Activated CD8-positive, alpha-beta memory T cell treated with anti-CD3 and anti-CD28 coated beads, Interleukin-2, amount 10 ng/mL, durations not matched to agents 7 days and 5 days (primary cell): Measurements from ENCODE around the gene BTNL8. TPM values are rescaled to one million over a fixed set of nuclear protein-coding genes. Genes with fewer than 3 reads are reported as not detected.

ENCODE experiments used
- ATAC-seq: fragments of 150-1000 bp; cut with Tn5 transposase; one replicate; pipeline ENCODE4 v1.10.0; 2021; ENCODE audit warnings: moderate library complexity
- CTCF ChIA-PET: fragments of 350-600 bp; sonication (Branson Sonifier 250); formaldehyde crosslinking; loops from one replicate; lab custom pipeline; 2021; ENCODE audit warnings: antibody characterized with exemption; lab: Charles Lee
- DNase-seq: peaks from one replicate; pipeline ENCODE4 v3.0.0-alpha.2; 2020
- H3K27ac Mint-ChIP-seq: one replicate; pipeline ENCODE4 v1.8.0; 2021; ENCODE audit warnings: mild to moderate bottlenecking, mixed read lengths
- H3K27me3 Mint-ChIP-seq: one replicate; pipeline ENCODE4 v1.8.0; 2021; ENCODE audit warnings: mixed read lengths
- H3K36me3 Mint-ChIP-seq: one replicate; pipeline ENCODE4 v1.8.0; 2021; ENCODE audit warnings: mild to moderate bottlenecking, mixed read lengths
- H3K4me1 Mint-ChIP-seq: one replicate; pipeline ENCODE4 v1.8.0; 2021; ENCODE audit warnings: mixed read lengths
- H3K4me3 Mint-ChIP-seq: one replicate; pipeline ENCODE4 v1.8.0; 2021; ENCODE audit warnings: mild to moderate bottlenecking, moderate library complexity, mixed read lengths
- H3K9me3 Mint-ChIP-seq: one replicate; pipeline ENCODE4 v1.8.0; 2022; ENCODE audit warnings: low read depth, mixed read lengths
- total RNA-seq, 2 experiments: library from RNA; stranded (reverse); gene quantifications; one replicate each; pipeline ENCODE4 v1.2.3, GENCODE V29; 2021

BTNL8 gene
- total RNA-seq, 2 experiments from 2014 or later: 1.7 TPM; not detected in 1

DNA sequence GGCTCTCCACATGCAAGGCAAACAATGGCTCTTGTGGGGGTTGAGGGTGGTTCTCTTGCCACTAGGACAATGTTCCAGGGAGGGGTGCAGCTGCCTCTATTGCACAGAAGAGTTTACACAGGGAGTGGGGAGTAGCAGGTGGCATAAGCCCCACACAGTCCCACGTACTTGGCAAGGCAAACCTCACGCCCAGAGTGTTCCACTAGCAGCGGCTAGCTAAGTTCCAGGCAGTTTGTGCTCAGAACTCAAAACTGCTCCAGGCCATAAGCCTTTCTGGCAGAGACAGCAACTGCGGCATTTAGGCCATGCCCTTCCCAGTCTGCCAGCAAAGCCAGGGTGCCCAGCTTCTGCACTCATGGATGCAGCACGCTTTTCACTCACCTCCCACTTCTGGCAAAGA lies 60.7 kb downstream of the BTNL8 start:
- no peak for DNase-seq
- Mint-ChIP-seq H3K4me1 (peaks cover 15% of the 10 kb centered on the region), H3K27ac (no peak overlapping the region), H3K27me3 (peaks cover 24% of the 10 kb centered on the region), H3K36me3 (no peaks in the 10 kb centered on the region), H3K9me3 (no peaks in the 10 kb centered on the region), H3K4me3 (no peak overlapping the region)
- ATAC-seq: no peak
- CTCF ChIA-PET: no interaction called here

GRCh38 chr5:180960209-180960608 lies 61.2 kb downstream of the BTNL8 start:
- no peak overlapping the region for H3K27ac Mint-ChIP-seq
- DNase-seq (no peak), ATAC-seq (no peak)
- CTCF ChIA-PET: no interaction called here
- no peaks in the 10 kb centered on the region for H3K9me3 Mint-ChIP-seq
- peaks cover 13% of the 10 kb centered on the region for H3K4me1 Mint-ChIP-seq
- H3K27me3 Mint-ChIP-seq: peaks cover 24% of the 10 kb centered on the region
- H3K36me3 Mint-ChIP-seq: no peaks in the 10 kb centered on the region
- no peak overlapping the region for H3K4me3 Mint-ChIP-seq

DNA sequence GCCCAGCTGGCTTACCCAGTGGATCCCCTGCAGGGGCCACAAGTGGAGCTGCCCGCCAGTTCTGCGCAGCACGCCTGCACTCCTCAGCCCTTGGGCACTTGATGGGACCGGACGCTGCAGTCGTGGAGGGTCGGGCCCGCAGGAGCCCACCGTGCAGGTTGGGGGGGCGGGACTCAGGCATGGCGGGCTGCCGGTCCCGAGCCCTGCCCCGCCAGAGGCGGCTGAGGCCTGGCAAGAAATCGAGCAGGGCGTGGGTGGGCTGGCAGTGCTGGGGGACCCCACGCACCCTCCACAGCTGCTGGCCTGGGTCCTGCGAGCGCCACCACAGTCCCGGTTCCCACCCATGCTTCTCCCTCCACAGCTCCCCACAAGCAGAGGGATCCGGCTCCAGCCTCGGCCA lies 70.4 kb downstream of the BTNL8 start:
- Mint-ChIP-seq H3K4me1 (no peaks in the 10 kb centered on the region), H3K27me3 (peaks cover 13% of the 10 kb centered on the region), H3K27ac (no peak overlapping the region), H3K36me3 (no peaks in the 10 kb centered on the region), H3K4me3 (no peak overlapping the region), H3K9me3 (no peaks in the 10 kb centered on the region)
- no peak for ATAC-seq
- DNase-seq: no peak
- CTCF ChIA-PET: no interaction called here

GRCh38 chr5:180970336-180970735 lies 71.4 kb downstream of the BTNL8 start:
- CTCF ChIA-PET: no interaction called here
- no peak overlapping the region for H3K4me3 Mint-ChIP-seq

GRCh38 chr5:180970875-180971274 lies 71.9 kb downstream of the BTNL8 start:
- CTCF ChIA-PET: no interaction called here
- Mint-ChIP-seq H3K27me3 (peaks cover 13% of the 10 kb centered on the region), H3K4me1 (no peaks in the 10 kb centered on the region), H3K27ac (no peak overlapping the region), H3K36me3 (no peaks in the 10 kb centered on the region), H3K4me3 (no peak overlapping the region), H3K9me3 (no peaks in the 10 kb centered on the region)
- ATAC-seq (no peak), DNase-seq (no peak)

More at GRCh38 chr5:180970336-180970735, 71.4 kb downstream of the BTNL8 start:
- H3K4me1 Mint-ChIP-seq: no peaks in the 10 kb centered on the region
- H3K36me3 Mint-ChIP-seq: no peaks in the 10 kb centered on the region
- H3K27me3 Mint-ChIP-seq: peaks cover 13% of the 10 kb centered on the region
- DNase-seq (no peak), ATAC-seq (no peak)
- H3K9me3 Mint-ChIP-seq: no peaks in the 10 kb centered on the region
- H3K27ac Mint-ChIP-seq: no peak overlapping the region

DNA sequence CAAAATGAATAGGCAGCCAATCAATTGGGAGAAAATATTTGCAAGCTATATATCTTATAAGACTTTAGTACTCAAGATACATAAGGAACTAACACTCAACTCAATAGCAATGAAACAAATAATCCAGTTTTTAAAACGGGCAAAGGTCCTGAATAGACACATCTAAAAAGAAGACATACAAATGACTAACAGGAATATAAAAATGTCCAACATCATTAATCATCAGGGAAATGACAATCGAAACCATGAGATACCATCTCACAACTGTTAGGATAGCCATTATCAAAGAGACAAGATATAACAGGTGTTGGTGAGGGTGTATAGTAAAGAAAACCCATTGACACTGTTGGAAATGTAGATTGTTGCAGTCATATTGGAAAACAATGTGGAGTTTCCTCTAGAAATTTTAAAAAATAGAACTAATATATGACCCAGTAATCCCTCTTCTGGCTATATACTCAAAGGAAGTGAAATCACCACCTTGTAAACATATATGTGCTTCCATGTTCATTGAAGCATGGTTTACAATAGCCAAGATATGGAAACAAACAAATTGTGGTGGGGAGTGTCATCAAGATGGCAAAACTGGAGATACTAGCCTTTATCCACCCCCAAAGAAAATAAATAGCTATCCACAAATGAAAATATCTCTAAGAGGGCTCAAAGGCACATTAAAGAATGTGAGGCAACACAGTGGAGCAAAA lies 75.8 kb downstream of the BTNL8 start:
- Mint-ChIP-seq H3K9me3 (no peaks in the 10 kb centered on the region), H3K27ac (no peak overlapping the region), H3K36me3 (no peaks in the 10 kb centered on the region), H3K4me1 (no peaks in the 10 kb centered on the region), H3K27me3 (peaks cover 8% of the 10 kb centered on the region), H3K4me3 (no peak overlapping the region)
- CTCF ChIA-PET: no interaction called here
- no peak for ATAC-seq
- DNase-seq: no peak

- no peaks in the 10 kb centered on the region for H3K9me3 Mint-ChIP-seq
- ATAC-seq: no peak
- no peaks in the 10 kb centered on the region for H3K36me3 Mint-ChIP-seq
- no peaks in the 10 kb centered on the region for H3K4me1 Mint-ChIP-seq
- no peak for DNase-seq
- no peak overlapping the region for H3K27ac Mint-ChIP-seq
- H3K27me3 Mint-ChIP-seq: peaks cover 8% of the 10 kb centered on the region
- CTCF ChIA-PET: no interaction called here
- H3K4me3 Mint-ChIP-seq: no peak overlapping the region
These were observed 76.4 kb downstream of the BTNL8 start for GRCh38 chr5:180975338-180975737.

- H3K4me1 Mint-ChIP-seq: no peaks in the 10 kb centered on the region
- peaks cover 11% of the 10 kb centered on the region for H3K27me3 Mint-ChIP-seq
- no peak overlapping the region for H3K4me3 Mint-ChIP-seq
- CTCF ChIA-PET: no interaction called here
- ATAC-seq: no peak
- H3K36me3 Mint-ChIP-seq: no peaks in the 10 kb centered on the region
- H3K27ac Mint-ChIP-seq: no peak overlapping the region
- H3K9me3 Mint-ChIP-seq: no peaks in the 10 kb centered on the region
- no peak for DNase-seq
These were observed 77.6 kb downstream of the BTNL8 start for GRCh38 chr5:180976518-180976917.

- H3K27me3 Mint-ChIP-seq: peaks cover 19% of the 10 kb centered on the region
- no peaks in the 10 kb centered on the region for H3K9me3 Mint-ChIP-seq
- no peaks in the 10 kb centered on the region for H3K36me3 Mint-ChIP-seq
- DNase-seq: no peak
- H3K4me3 Mint-ChIP-seq: no peak overlapping the region
- H3K4me1 Mint-ChIP-seq: no peaks in the 10 kb centered on the region
- no peak for ATAC-seq
- no peak overlapping the region for H3K27ac Mint-ChIP-seq
- CTCF ChIA-PET: no interaction called here
These were observed 78.9 kb downstream of the BTNL8 start for GRCh38 chr5:180977852-180978251.

- ATAC-seq: no peak
- no peaks in the 10 kb centered on the region for H3K9me3 Mint-ChIP-seq
- no peak for DNase-seq
- no peaks in the 10 kb centered on the region for H3K36me3 Mint-ChIP-seq
- CTCF ChIA-PET: no interaction called here
- no peak overlapping the region for H3K27ac Mint-ChIP-seq
- no peaks in the 10 kb centered on the region for H3K4me1 Mint-ChIP-seq
- no peak overlapping the region for H3K4me3 Mint-ChIP-seq
- H3K27me3 Mint-ChIP-seq: peaks cover 35% of the 10 kb centered on the region
These were observed 83.2 kb downstream of the BTNL8 start for GRCh38 chr5:180982008-180982741.

GRCh38 chr5:180988016-180988415 lies 89.1 kb downstream of the BTNL8 start:
- no peaks in the 10 kb centered on the region for H3K36me3 Mint-ChIP-seq
- peaks cover 32% of the 10 kb centered on the region for H3K27me3 Mint-ChIP-seq
- H3K9me3 Mint-ChIP-seq: no peaks in the 10 kb centered on the region
- DNase-seq (no peak), ATAC-seq (no peak)
- no peaks in the 10 kb centered on the region for H3K4me1 Mint-ChIP-seq
- CTCF ChIA-PET: no interaction called here
- no peak overlapping the region for H3K27ac Mint-ChIP-seq
- H3K4me3 Mint-ChIP-seq: no peak overlapping the region

DNA sequence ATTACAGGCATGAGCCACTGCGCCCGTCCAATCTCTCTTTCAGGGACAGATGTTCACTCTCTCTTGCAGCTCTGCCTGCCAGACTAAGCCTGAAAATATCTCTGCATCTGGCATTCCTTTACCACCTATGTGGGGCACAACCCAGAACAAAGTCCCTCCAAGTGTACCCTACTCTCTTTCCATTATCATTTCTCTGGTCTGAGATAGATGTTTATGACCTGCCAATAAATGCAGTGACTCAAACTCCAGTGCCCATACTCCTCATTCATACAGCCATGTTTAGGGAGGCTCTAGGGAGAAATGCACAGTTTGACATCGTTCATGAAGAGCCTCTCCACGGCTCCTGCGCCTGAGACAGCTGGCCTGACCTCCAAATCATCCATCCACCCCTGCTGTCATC lies 89.6 kb downstream of the BTNL8 start, which contains the start of gene BTNL3:
TSS of gene BTNL3 (plus strand) at position 255 of the 400 bp plus-strand sequence. CDS start 183 bp downstream, outside the sequence.
- Mint-ChIP-seq H3K4me1 (no peaks in the 10 kb centered on the region), H3K9me3 (no peaks in the 10 kb centered on the region), H3K27me3 (peaks cover 29% of the 10 kb centered on the region), H3K4me3 (no peak within 1 kb of the TSS), H3K36me3 (no peaks in the 10 kb centered on the region), H3K27ac (no peak within 1 kb of the TSS)
- ATAC-seq: no peak
- DNase-seq: no peak
- CTCF ChIA-PET: no interaction called here

DNA sequence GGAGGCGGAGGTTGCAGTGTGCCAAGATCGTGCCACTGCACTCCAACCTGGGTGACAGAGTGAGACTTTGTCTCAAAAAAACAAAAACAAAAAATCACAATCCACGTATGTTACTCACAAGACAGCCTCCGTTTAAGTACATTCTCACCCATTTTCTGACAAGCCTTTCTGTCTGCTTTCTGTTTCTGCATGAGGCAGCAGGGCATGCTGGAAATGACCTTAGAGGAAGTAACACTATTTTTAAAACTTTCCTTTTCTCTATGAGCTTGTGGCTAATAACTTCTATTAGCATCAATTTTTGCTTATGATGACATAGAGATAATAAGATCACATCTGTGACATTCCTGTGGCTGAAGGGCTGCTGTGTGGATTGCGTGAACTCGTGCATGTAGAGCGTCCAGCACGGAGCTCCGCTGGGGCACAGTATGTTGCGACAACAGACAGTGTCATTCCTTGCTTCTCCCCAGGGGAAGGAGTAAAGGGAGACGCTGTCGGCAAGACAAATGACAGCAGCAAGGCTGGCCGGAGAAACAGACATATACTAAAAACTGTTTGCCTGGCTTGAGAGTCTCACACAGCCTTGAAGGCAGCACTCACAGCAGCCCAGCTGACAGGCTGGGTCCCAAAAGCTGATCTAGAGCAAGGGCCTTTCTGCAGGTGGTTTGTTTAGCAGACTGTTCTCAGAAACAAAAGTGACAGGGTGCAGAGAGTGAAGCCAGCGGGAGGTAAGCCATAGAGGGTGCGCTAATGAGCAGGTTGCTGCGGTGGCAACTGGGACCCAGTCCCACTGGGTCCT lies 91.3 kb downstream of the BTNL8 start:
- DNase-seq (no peak), ATAC-seq (no peak)
- CTCF ChIA-PET: no interaction called here
- Mint-ChIP-seq H3K27me3 (peaks cover 28% of the 10 kb centered on the region), H3K9me3 (no peaks in the 10 kb centered on the region), H3K4me3 (no peak overlapping the region), H3K27ac (no peak overlapping the region), H3K36me3 (no peaks in the 10 kb centered on the region), H3K4me1 (no peaks in the 10 kb centered on the region)
